Esophagus muscularis mucosa (tissue), 3 donors: Measurements from ENCODE around the gene LFNG.
"Not testable (repeated sequence)": the region's sequence is repeated elsewhere in the genome, so short reads cannot be mapped to it uniquely, and the experiment has no call there.

Source experiments
- POLR2A ChIP-seq: fragments of 450-650 bp; IDR thresholded peaks from one replicate; pipeline ENCODE4 v1.6.1; 2017; ENCODE audit warnings: antibody characterized with exemption, moderate library complexity, mild to moderate bottlenecking, low read depth
- POLR2AphosphoS5 ChIP-seq, 2 donors: sonication (generic); formaldehyde crosslinking; IDR thresholded peaks; one replicate each; pipeline ENCODE4 v1.6.1; 2017; ENCODE audit warnings: antibody characterized with exemption in 2 of 2
- TF ChIP-seq, protein P1 (sequence below), 3 experiments: fragments of 200-600 bp in 2 of 3; fragments of 450-650 bp in 1 of 3; sonication (generic) in 2 of 3; IDR thresholded peaks; one replicate each; pipeline ENCODE4 v1.5.1; 2017 to 2019; ENCODE audit warnings: antibody characterized with exemption in 3 of 3, mild to moderate bottlenecking in 2 of 3, moderate library complexity in 1 of 3

DNA sequence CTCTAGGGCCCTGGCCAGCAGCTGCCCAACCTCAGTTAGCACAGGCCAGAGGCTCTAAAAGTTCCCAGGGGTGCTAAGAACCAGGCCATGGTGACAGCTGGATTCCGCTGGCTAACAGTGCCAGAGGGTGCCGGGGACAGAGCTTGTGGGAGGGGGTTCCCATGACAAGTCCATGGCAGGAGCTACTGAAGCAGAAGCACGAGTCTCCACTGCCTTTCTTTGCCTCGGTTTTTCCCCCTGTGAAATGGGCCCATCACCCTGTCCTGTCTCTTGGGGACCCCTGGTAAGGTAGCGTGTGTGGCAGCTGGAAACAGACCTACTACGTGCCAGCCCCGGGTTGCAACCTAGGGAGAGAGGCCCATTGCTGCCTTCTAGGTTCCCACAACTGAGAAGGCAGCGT is 13.2 kb downstream of the LFNG start:
- TF ChIP-seq POLR2A; POLR2AphosphoS5 (IDR thresholded peaks at IDR 0.05): not testable (repeated sequence)
- TF ChIP-seq, protein P1, sequence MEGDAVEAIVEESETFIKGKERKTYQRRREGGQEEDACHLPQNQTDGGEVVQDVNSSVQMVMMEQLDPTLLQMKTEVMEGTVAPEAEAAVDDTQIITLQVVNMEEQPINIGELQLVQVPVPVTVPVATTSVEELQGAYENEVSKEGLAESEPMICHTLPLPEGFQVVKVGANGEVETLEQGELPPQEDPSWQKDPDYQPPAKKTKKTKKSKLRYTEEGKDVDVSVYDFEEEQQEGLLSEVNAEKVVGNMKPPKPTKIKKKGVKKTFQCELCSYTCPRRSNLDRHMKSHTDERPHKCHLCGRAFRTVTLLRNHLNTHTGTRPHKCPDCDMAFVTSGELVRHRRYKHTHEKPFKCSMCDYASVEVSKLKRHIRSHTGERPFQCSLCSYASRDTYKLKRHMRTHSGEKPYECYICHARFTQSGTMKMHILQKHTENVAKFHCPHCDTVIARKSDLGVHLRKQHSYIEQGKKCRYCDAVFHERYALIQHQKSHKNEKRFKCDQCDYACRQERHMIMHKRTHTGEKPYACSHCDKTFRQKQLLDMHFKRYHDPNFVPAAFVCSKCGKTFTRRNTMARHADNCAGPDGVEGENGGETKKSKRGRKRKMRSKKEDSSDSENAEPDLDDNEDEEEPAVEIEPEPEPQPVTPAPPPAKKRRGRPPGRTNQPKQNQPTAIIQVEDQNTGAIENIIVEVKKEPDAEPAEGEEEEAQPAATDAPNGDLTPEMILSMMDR (IDR thresholded peaks at IDR 0.05) = not testable (repeated sequence)
